SU-DHL-6 (cell line): ENCODE data around the gene HNF4A.

Experiments used
- H2AFZ ChIP-seq: fragments of 200-600 bp; sonication (generic); 2 replicates; pipeline ENCODE4 v1.6.1; 2014; ENCODE audit warnings: low read depth, mild to moderate bottlenecking, moderate library complexity, mixed read lengths, antibody characterized with exemption, low read length; ENCODE audit not compliant: severe bottlenecking
- H3F3A ChIP-seq: fragments of 200-600 bp; shearing (Covaris generic); 2 replicates; pipeline ENCODE4 v1.6.0; 2016; ENCODE audit warnings: antibody characterized with exemption, mild to moderate bottlenecking; ENCODE audit not compliant: insufficient read depth
- H3K27ac ChIP-seq: fragments of 200-600 bp; sonication (generic); 2 replicates; pipeline ENCODE4 v1.5.1; 2016; ENCODE audit warnings: low read depth, mild to moderate bottlenecking, low read length, moderate library complexity, mixed read lengths
- H3K27me3 ChIP-seq: fragments of 200-600 bp; sonication (generic), shearing (Covaris generic); 2 replicates; pipeline ENCODE4 v1.6.0; 2014; ENCODE audit warnings: mild to moderate bottlenecking, low read length
- H3K36me3 ChIP-seq: fragments of 200-600 bp; sonication (generic); 2 replicates; pipeline ENCODE4 v1.6.1; 2014; ENCODE audit warnings: mild to moderate bottlenecking, low read length, mixed read lengths
- H3K4me2 ChIP-seq: fragments of 300-600, 200-600 bp; shearing (Covaris generic), sonication (generic); 2 replicates; pipeline ENCODE4 v1.6.0; 2014; ENCODE audit warnings: low read length, low read depth, mild to moderate bottlenecking; ENCODE audit not compliant: poor library complexity, severe bottlenecking
- H3K4me3 ChIP-seq: fragments of 200-600 bp; sonication (generic); 2 replicates; pipeline ENCODE4 v1.5.1; 2014; ENCODE audit warnings: antibody characterized with exemption, low read length, mild to moderate bottlenecking, mixed read lengths; ENCODE audit not compliant: insufficient read depth, poor library complexity, severe bottlenecking
- H3K79me2 ChIP-seq: fragments of 200-600 bp; sonication (generic); 2 replicates; pipeline ENCODE4 v1.6.1; 2014; ENCODE audit warnings: mild to moderate bottlenecking, low read length, moderate library complexity; ENCODE audit not compliant: insufficient read depth
- H3K9ac ChIP-seq: fragments of 200-600 bp; sonication (generic); 2 replicates; pipeline ENCODE4 v1.7.0; 2014; ENCODE audit warnings: mild to moderate bottlenecking, low read length
- H3K9me2 ChIP-seq: fragments of 200-600 bp; sonication (generic); replicated peaks from 2 replicates; pipeline ENCODE4 v1.6.1; 2014; ENCODE audit warnings: low read length; ENCODE audit not compliant: insufficient read depth
- H3K9me3 ChIP-seq: fragments of 200-600 bp; sonication (generic); 2 replicates; pipeline ENCODE4 v1.6.1; 2014; ENCODE audit warnings: low read length, mixed read lengths; ENCODE audit not compliant: insufficient read depth
- H4K20me1 ChIP-seq: fragments of 200-600 bp; sonication (generic); 2 replicates; pipeline ENCODE4 v1.6.1; 2014; ENCODE audit warnings: low read depth, mild to moderate bottlenecking, antibody characterized with exemption, low read length, moderate library complexity, mixed read lengths
- EZH2phosphoT487 ChIP-seq: fragments of 200-600 bp; sonication (generic), shearing (Covaris generic); conservative IDR thresholded peaks from 2 replicates; pipeline ENCODE4 v1.6.1; 2018; ENCODE audit warnings: mild to moderate bottlenecking, antibody characterized with exemption, low read length, moderate library complexity, mixed read lengths
- TF ChIP-seq, protein P1 (sequence below): fragments of 200-600 bp; sonication (generic); IDR thresholded peaks from one replicate; pipeline ENCODE4 v1.5.1; 2017; ENCODE audit warnings: antibody characterized with exemption, mild to moderate bottlenecking, low read length, moderate library complexity; ENCODE audit not compliant: insufficient read depth, poor library complexity, severe bottlenecking

The HNF4A gene

DNA sequence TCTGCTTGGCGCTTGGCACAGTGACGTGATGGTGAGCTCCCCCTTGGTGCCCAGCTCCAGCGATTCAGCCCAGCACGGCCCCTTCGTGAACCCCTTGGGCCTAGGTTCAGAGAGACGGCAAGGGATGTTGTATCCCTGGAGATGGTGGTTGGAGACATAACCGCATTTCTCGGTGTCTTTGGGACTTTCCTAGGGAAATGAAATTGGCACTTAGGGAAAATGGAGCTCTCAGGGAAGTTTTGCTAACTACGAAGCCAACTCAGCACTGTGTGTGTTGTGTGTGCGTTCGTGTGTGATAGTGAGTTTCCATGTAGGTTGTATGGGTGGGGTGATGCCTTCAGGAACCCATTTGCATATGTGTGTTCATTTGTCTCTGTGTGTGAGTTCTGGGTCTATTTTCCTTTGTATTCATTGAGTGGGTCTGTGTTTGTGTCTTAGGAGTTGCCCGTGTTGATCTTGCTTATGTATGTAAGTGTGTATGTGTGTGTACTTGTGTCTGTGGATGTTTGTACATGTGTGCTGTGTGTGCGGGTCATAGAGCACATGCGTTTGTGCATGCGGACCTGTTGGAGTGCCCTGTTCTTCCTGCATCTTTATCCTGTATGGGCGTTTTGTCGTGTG, 46.4 kb downstream of the HNF4A start:
- no peaks in the 10 kb centered on the region for H3K27me3 ChIP-seq
- no peak overlapping the region for H3K4me3 ChIP-seq
- no peak overlapping the region for H3K4me2 ChIP-seq
- H2AFZ ChIP-seq: no peak overlapping the region
- H3K36me3 ChIP-seq: no peaks in the 10 kb centered on the region
- no peaks in the 10 kb centered on the region for H3K9me3 ChIP-seq
- H3K27ac ChIP-seq: no peak overlapping the region
- no peak for TF ChIP-seq EZH2phosphoT487
- TF ChIP-seq, protein P1, sequence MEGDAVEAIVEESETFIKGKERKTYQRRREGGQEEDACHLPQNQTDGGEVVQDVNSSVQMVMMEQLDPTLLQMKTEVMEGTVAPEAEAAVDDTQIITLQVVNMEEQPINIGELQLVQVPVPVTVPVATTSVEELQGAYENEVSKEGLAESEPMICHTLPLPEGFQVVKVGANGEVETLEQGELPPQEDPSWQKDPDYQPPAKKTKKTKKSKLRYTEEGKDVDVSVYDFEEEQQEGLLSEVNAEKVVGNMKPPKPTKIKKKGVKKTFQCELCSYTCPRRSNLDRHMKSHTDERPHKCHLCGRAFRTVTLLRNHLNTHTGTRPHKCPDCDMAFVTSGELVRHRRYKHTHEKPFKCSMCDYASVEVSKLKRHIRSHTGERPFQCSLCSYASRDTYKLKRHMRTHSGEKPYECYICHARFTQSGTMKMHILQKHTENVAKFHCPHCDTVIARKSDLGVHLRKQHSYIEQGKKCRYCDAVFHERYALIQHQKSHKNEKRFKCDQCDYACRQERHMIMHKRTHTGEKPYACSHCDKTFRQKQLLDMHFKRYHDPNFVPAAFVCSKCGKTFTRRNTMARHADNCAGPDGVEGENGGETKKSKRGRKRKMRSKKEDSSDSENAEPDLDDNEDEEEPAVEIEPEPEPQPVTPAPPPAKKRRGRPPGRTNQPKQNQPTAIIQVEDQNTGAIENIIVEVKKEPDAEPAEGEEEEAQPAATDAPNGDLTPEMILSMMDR: no peak
- no peaks in the 10 kb centered on the region for H3F3A ChIP-seq
- H4K20me1 ChIP-seq: no peaks in the 10 kb centered on the region
- no peaks in the 10 kb centered on the region for H3K79me2 ChIP-seq
- H3K9me2 ChIP-seq: no peaks in the 10 kb centered on the region
- no peak overlapping the region for H3K9ac ChIP-seq

DNA sequence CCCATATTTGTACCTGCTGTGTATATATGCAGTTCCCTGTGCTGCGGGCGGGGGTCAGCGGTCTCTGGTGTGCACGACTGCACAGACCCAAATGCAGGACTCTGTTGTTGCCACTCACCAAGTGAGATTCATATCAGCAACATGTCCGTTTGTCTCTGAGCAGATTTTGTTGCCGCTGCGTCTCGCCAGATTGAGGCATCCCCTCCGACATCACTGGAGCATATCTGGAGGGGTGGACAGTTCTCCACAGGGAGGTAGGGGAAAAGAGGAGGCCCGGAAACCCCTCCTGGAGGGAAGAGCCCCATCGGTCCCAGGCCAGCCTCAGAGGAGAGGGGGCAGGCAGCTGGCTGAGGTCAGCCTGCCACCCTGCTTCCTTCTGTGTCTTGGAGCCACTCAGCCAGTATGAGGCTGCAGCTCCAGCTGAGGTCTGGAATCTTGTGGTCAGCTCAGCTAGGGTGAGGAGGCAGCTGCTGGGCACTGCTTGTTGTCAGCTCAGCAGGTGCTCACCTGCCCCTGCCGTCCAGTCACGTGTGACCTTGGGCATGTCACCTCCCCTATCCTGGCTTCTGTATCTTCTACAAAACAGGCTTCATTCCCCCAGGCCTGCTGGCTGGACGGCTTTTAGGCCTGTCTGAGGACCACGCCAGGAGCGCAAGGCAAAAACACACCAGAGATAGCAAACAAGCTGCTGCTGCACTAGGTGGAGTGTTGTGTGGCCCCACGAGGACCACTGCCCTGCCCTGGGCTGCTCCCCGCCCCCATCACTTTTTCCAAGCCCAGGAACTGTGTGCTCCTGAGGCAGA, 47.1 kb downstream of the HNF4A start:
- Histone ChIP-seq H3K9me2 (no peaks in the 10 kb centered on the region), H3K4me2 (no peak overlapping the region), H3K27ac (no peak overlapping the region), H3F3A (no peaks in the 10 kb centered on the region), H3K36me3 (no peaks in the 10 kb centered on the region), H3K79me2 (no peaks in the 10 kb centered on the region), H3K4me3 (no peak overlapping the region), H3K9me3 (no peaks in the 10 kb centered on the region), H3K9ac (no peak overlapping the region), H2AFZ (no peak overlapping the region), H4K20me1 (no peaks in the 10 kb centered on the region), H3K27me3 (no peaks in the 10 kb centered on the region)
- no peak for TF ChIP-seq EZH2phosphoT487
- TF ChIP-seq, protein P1: no peak

DNA sequence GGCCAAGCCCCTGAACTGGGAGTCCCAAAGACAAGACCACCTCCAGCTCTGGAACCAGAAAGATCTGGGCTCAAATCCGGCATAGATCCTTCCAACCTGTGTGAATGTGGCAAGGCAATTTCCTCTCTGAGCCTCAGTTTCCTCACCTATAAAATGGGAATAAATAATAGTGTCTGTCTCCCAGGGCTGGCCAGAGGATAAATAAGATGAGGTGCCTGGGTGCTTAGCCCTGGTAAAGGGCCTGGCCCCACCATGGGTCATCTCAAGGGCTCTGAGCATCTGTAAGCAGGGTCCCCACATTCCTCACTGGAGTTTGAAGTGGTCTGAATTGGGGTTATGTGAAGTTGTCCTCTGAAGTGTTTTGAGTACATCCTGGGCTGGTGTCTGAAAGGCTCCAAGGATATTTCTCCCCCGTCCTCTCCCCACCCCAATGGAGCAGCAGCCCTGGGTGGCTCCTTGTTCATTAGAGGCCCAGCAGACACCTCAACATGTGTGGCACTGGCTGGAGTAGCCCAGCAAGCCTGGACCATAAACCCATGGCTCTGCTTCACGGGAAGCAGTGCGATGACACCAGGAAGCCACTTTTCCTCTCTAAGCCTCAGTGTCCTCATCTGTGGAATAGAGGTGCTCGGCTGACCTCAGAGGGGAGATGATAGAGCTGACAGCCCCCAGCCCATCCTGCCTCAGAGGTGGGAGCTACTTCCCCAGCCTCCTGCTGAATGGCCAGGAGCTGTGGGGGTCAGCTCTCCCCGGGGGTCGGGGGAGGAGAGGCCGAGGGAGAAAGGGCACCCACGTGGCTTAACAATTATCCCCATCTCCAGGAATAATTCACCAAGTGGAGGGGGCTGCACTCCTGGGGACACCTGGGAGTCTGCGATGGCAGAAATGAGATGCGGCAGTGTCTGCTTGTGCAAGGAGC, 48.0 kb downstream of the HNF4A start:
- Histone ChIP-seq H3K27me3 (no peaks in the 10 kb centered on the region), H3K79me2 (no peaks in the 10 kb centered on the region), H3K9ac (no peak overlapping the region), H3F3A (no peaks in the 10 kb centered on the region), H3K36me3 (no peaks in the 10 kb centered on the region), H3K4me3 (no peak overlapping the region), H3K9me3 (no peaks in the 10 kb centered on the region), H3K4me2 (no peak overlapping the region), H2AFZ (no peak overlapping the region), H3K27ac (no peak overlapping the region), H3K9me2 (no peaks in the 10 kb centered on the region), H4K20me1 (no peaks in the 10 kb centered on the region)
- TF ChIP-seq EZH2phosphoT487: no peak
- TF ChIP-seq, protein P1: no peak
